ENCODE measurements around the gene KCTD1. TPM values are rescaled to one million over a fixed set of nuclear protein-coding genes. Genes with fewer than 3 reads are reported as not detected.

Gene KCTD1
- total and polyA plus RNA-seq, 2 of the 8 experiments (the other 6 are each of a cell fraction or from before 2014, with no cell fraction given), result 7.7 to 14.0 TPM

DNA sequence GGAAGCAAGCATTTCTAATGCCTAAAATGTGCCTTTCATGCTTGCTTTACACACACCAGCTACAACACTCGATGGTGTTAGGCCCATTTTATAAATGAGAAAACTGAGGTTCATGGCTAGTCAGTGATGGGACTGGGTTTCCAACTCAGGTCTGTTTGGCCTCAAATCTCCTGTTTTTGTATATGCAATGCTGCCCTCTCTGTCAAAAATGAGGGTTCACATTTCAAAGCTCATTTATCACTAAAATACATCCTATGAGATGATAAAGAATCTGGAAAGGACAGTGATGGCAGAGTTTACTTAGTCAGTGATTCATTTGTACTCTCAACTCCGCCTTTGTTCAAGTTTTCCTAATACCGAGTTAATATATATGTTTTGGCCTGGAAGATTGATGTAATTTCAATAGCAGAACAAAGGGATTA, 92.3 kb downstream of the KCTD1 start:
- Histone ChIP-seq H3K9ac (replicated peaks in 1 of 4; ENCODE audit: extremely low read depth in 1 of 4, low read depth in 3 of 4, low read length in 3 of 4) (no peak overlapping the region), H3K56ac (replicated peaks; ENCODE audit: insufficient read length, low read depth, low read length) (no peak overlapping the region), H3K4ac (replicated peaks; ENCODE audit: insufficient read length, low read depth, low read length) (no peak overlapping the region), H2AFZ (ENCODE audit: low read length) (no peak overlapping the region), H4K8ac (ENCODE audit: extremely low read depth, insufficient read depth, low read length) (no peak overlapping the region), H3K79me2 (ENCODE audit: control insufficient read depth in 1 of 2, insufficient read depth in 2 of 2, low read length in 2 of 2) (no peaks in the 10 kb centered on the region), H3K18ac (ENCODE audit: extremely low read depth, low read length) (no peak overlapping the region), H3K9me3 (ENCODE audit: insufficient read depth in 2 of 2, low read depth in 1 of 2, low read length in 1 of 2) (no peaks in the 10 kb centered on the region), H3K23ac (ENCODE audit: insufficient read length) (no peak overlapping the region), H3K4me2 (ENCODE audit: insufficient read depth in 1 of 2, low read depth in 2 of 2, low read length in 2 of 2) (no peak overlapping the region), H3K14ac (ENCODE audit: insufficient read length) (no peak overlapping the region), H2BK12ac (ENCODE audit: low read depth, low read length) (no peak overlapping the region), H3K4me3 (ENCODE audit: extremely low read depth in 1 of 4, insufficient read depth in 2 of 4, low read depth in 3 of 4, low read length in 4 of 4) (no peak overlapping the region), H3K79me1 (ENCODE audit: low read depth, low read length) (no peaks in the 10 kb centered on the region), H3K27ac (ENCODE audit: low read depth, low read length) (no peak overlapping the region), H3K23me2 (ENCODE audit: low read depth, low read length) (no peaks in the 10 kb centered on the region), H2BK5ac (ENCODE audit: low read depth, low read length) (no peak overlapping the region), H2AK5ac (ENCODE audit: low read depth, low read length) (no peak overlapping the region), H2BK120ac (replicated peaks; ENCODE audit: low read depth, low read length) (no peak overlapping the region), H3K4me1 (replicated peaks in 1 of 4; ENCODE audit: control insufficient read depth in 3 of 4, insufficient read depth in 4 of 4, low read length in 3 of 4) (peaks cover 3 to 7% (median 6%) of the 10 kb centered on the region in 4 experiments; a peak in 6 of 7 replicates), H3K36me3 (ENCODE audit: control insufficient read depth in 2 of 4, insufficient read depth in 4 of 4, low read length in 3 of 4) (peaks cover 0 to 3% (median 0%) of the 10 kb centered on the region in 4 experiments; a peak in 2 of 8 replicates), H4K5ac (ENCODE audit: insufficient read length, low read depth, low read length) (no peak overlapping the region), H4K20me1 (replicated peaks in 1 of 2; ENCODE audit: control insufficient read depth in 1 of 2, insufficient read depth in 2 of 2, low read length in 2 of 2) (no peaks in the 10 kb centered on the region), H3K27me3 (replicated peaks in 1 of 4; ENCODE audit: control insufficient read depth in 3 of 4, extremely low read depth in 1 of 4, insufficient read depth in 3 of 4, low read length in 3 of 4) (peaks cover 0 to 7% (median 5%) of the 10 kb centered on the region in 4 experiments; a peak in 3 of 7 replicates), H2BK15ac (ENCODE audit: low read length) (no peak overlapping the region), H4K91ac (replicated peaks; ENCODE audit: insufficient read length, low read length) (no peak overlapping the region), H2BK20ac (ENCODE audit: low read length) (no peak overlapping the region)
- DNase-seq (ENCODE audit: low read depth in 1 of 2, low spot score in 2 of 2) (no peak), FAIRE-seq (no peak)
- POLR2A ChIA-PET (ENCODE audit: partially characterized antibody), result no interaction called here
- WGBS, 2 experiments (ENCODE audit: extremely low coverage in 1 of 2, insufficient coverage in 1 of 2, insufficient read length in 1 of 2, insufficient replicate concordance in 2 of 2, low coverage in 1 of 2, low lambda C conversion rate in 2 of 2, missing lambda C conversion rate in 1 of 2), result 86% methylated on average over 3 of the region's 3 CpGs; no CpG with 5 or more reads in 1 of the 2 experiments
- CTCF ChIA-PET (ENCODE audit: partially characterized antibody), result interaction anchor here (0.7 to 2.2 kb wide), 9 partner anchors 11 to 165 kb away, joined by 3 to 13 read pairs (median 6); no protein-coding TSS in a partner anchor
- TF ChIP-seq GTF2F1 (IDR thresholded peaks at IDR 0.05; ENCODE audit: borderline replicate concordance, low read depth, low read length) (no peak), MAFK (IDR thresholded peaks at IDR 0.05; ENCODE audit: low read depth, low read length) (no peak), SP4 (IDR thresholded peaks at IDR 0.05; ENCODE audit: low read length) (no peak), ASH2L (IDR thresholded peaks at IDR 0.05; ENCODE audit: low read length) (no peak), SP1 (IDR thresholded peaks at IDR 0.05; ENCODE audit: low read depth, low read length) (no peak), PHF8 (conservative IDR thresholded peaks at IDR 0.05; ENCODE audit: low read depth, low read length) (no peak), CHD2 (IDR thresholded peaks at IDR 0.05; ENCODE audit: low read length) (no peak), RBBP5 (IDR thresholded peaks at IDR 0.05; ENCODE audit: borderline replicate concordance, low read depth, low read length) (no peak), SP2 (IDR thresholded peaks at IDR 0.05; ENCODE audit: low read length) (no peak), TCF12 (IDR thresholded peaks at IDR 0.05; ENCODE audit: low read depth, low read length) (no peak), CBX5 (IDR thresholded peaks at IDR 0.05; ENCODE audit: low read depth, low read length) (no peak), CTBP2 (IDR thresholded peaks at IDR 0.05; ENCODE audit: borderline replicate concordance, insufficient read depth, insufficient read length, low read length) (no peak), EP300 (IDR thresholded peaks at IDR 0.05; ENCODE audit: borderline replicate concordance in 1 of 2, low read depth in 2 of 2, low read length in 2 of 2) (no peak), SIRT6 (IDR thresholded peaks at IDR 0.05; ENCODE audit: low read length) (no peak)

Measured in H1 (cell line).